ENCODE results near the gene SUV39H1. TPM values are rescaled to one million over a fixed set of nuclear protein-coding genes. Genes with fewer than 3 reads are reported as not detected.
"Not testable (repeated sequence)": the region's sequence is repeated elsewhere in the genome, so short reads cannot be mapped to it uniquely, and the experiment has no call there.

The SUV39H1 gene
- total and polyA plus RNA-seq, 2 experiments from 2014 or later, result 2.9 to 5.3 TPM

DNA sequence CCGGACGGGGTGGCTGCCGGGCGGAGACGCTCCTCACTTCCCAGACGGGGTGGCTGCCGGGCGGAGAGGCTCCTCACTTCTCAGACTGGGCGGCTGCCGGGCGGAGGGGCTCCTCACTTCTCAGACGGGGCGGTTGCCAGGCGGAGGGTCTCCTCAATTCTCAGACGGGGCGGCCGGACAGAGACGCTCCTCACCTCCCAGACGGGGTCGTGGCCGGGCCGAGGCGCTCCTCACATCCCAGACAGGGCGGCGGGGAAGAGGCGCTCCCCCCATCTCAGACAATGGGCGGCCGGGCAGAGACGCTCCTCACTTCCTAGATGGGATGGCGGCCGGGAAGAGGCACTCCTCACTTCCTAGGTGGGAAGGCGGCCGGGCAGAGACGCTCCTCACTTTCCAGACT is 36.8 kb upstream of the SUV39H1 start:
- not testable (repeated sequence) for H3K4me2 ChIP-seq; H3K27ac ChIP-seq; H3K27me3 ChIP-seq; H3K9me3 ChIP-seq (ENCODE audit: low read depth); H3K4me1 ChIP-seq (ENCODE audit: insufficient read depth); H3K79me2 ChIP-seq; DNase-seq (ENCODE audit: low spot score); H2AFZ ChIP-seq; H4K20me1 ChIP-seq (ENCODE audit: insufficient read depth, poor library complexity, severe bottlenecking); H3K4me3 ChIP-seq; H3K9me2 ChIP-seq (replicated peaks; ENCODE audit: insufficient read depth); H3K36me3 ChIP-seq (replicated peaks; ENCODE audit: insufficient read depth, low read depth)
- WGBS (ENCODE audit: low lambda C conversion rate, missing lambda C conversion rate), result 95% methylated on average over 8 of the region's 34 CpGs

DNA sequence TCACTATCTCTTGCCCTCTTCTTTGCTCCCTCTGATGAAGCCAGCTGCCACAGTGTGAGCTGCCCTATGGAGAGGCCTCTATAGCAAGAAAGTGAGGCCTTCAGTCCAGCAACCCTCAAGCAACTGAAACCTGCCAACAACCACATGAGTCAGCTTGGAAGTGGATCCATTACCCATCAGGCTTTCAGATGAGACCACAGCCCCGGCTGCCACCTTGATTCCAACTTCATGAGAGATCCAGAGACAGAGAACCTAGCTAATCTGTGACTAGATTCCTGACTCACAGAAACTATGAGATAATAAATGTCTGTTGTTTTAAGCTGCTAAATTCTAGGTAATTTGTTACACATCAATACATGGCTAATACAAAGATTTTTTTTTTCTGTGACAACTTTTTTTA is 33.3 kb upstream of the SUV39H1 start:
- Histone ChIP-seq H3K36me3 (replicated peaks; ENCODE audit: insufficient read depth, low read depth) (no peaks in the 10 kb centered on the region), H3K9me2 (replicated peaks; ENCODE audit: insufficient read depth) (no peaks in the 10 kb centered on the region), H3K4me3 (no peak overlapping the region), H3K4me1 (ENCODE audit: insufficient read depth) (no peaks in the 10 kb centered on the region), H2AFZ (no peak overlapping the region), H3K9me3 (ENCODE audit: low read depth) (no peaks in the 10 kb centered on the region), H3K79me2 (no peaks in the 10 kb centered on the region), H3K27me3 (no peaks in the 10 kb centered on the region), H3K27ac (no peak overlapping the region), H4K20me1 (ENCODE audit: insufficient read depth, poor library complexity, severe bottlenecking) (no peaks in the 10 kb centered on the region), H3K4me2 (no peak overlapping the region)
- 61% methylated on average over 1 of the region's 1 CpG for WGBS (ENCODE audit: low lambda C conversion rate, missing lambda C conversion rate)
- TF ChIP-seq EZH2phosphoT487 (IDR thresholded peaks at IDR 0.05; ENCODE audit: low read depth, severe bottlenecking, unreplicated experiment) (no peak), EZH2 (IDR thresholded peaks at IDR 0.05; ENCODE audit: borderline replicate concordance) (no peak)
- TF ChIP-seq, protein P1, sequence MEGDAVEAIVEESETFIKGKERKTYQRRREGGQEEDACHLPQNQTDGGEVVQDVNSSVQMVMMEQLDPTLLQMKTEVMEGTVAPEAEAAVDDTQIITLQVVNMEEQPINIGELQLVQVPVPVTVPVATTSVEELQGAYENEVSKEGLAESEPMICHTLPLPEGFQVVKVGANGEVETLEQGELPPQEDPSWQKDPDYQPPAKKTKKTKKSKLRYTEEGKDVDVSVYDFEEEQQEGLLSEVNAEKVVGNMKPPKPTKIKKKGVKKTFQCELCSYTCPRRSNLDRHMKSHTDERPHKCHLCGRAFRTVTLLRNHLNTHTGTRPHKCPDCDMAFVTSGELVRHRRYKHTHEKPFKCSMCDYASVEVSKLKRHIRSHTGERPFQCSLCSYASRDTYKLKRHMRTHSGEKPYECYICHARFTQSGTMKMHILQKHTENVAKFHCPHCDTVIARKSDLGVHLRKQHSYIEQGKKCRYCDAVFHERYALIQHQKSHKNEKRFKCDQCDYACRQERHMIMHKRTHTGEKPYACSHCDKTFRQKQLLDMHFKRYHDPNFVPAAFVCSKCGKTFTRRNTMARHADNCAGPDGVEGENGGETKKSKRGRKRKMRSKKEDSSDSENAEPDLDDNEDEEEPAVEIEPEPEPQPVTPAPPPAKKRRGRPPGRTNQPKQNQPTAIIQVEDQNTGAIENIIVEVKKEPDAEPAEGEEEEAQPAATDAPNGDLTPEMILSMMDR (IDR thresholded peaks at IDR 0.05; ENCODE audit: poor library complexity), result no peak
- no peak for DNase-seq (ENCODE audit: low spot score)

- H3K9me2 ChIP-seq (replicated peaks; ENCODE audit: insufficient read depth), result no peaks in the 10 kb centered on the region
- TF ChIP-seq, protein P1 (IDR thresholded peaks at IDR 0.05; ENCODE audit: poor library complexity), result no peak
- TF ChIP-seq EZH2 (IDR thresholded peaks at IDR 0.05; ENCODE audit: borderline replicate concordance), result no peak
- TF ChIP-seq EZH2phosphoT487 (IDR thresholded peaks at IDR 0.05; ENCODE audit: low read depth, severe bottlenecking, unreplicated experiment), result no peak
- no peaks in the 10 kb centered on the region for H4K20me1 ChIP-seq (ENCODE audit: insufficient read depth, poor library complexity, severe bottlenecking)
- no peaks in the 10 kb centered on the region for H3K79me2 ChIP-seq
- H2AFZ ChIP-seq, result no peak overlapping the region
- H3K36me3 ChIP-seq (replicated peaks; ENCODE audit: insufficient read depth, low read depth), result no peaks in the 10 kb centered on the region
- H3K4me3 ChIP-seq, result no peak overlapping the region
- H3K27ac ChIP-seq, result no peak overlapping the region
- H3K9me3 ChIP-seq (ENCODE audit: low read depth), result no peaks in the 10 kb centered on the region
- 84% methylated on average over 1 of the region's 1 CpG for WGBS (ENCODE audit: low lambda C conversion rate, missing lambda C conversion rate)
- no peaks in the 10 kb centered on the region for H3K27me3 ChIP-seq
- no peak for DNase-seq (ENCODE audit: low spot score)
- H3K4me2 ChIP-seq, result no peak overlapping the region
- H3K4me1 ChIP-seq (ENCODE audit: insufficient read depth), result no peaks in the 10 kb centered on the region
Observed at GRCh38 chrX:48664156-48664555, 32.4 kb upstream of the SUV39H1 start.

- Histone ChIP-seq H3K4me1 (ENCODE audit: insufficient read depth) (no peaks in the 10 kb centered on the region), H3K79me2 (no peaks in the 10 kb centered on the region), H4K20me1 (ENCODE audit: insufficient read depth, poor library complexity, severe bottlenecking) (no peaks in the 10 kb centered on the region), H3K9me3 (ENCODE audit: low read depth) (no peaks in the 10 kb centered on the region), H3K9me2 (replicated peaks; ENCODE audit: insufficient read depth) (no peaks in the 10 kb centered on the region), H3K36me3 (replicated peaks; ENCODE audit: insufficient read depth, low read depth) (no peaks in the 10 kb centered on the region), H3K27me3 (no peaks in the 10 kb centered on the region), H3K4me3 (no peak overlapping the region), H3K4me2 (no peak overlapping the region), H2AFZ (no peak overlapping the region), H3K27ac (no peak overlapping the region)
- no peak for DNase-seq (ENCODE audit: low spot score)
- no peak for TF ChIP-seq EZH2phosphoT487 (IDR thresholded peaks at IDR 0.05; ENCODE audit: low read depth, severe bottlenecking, unreplicated experiment)
- TF ChIP-seq EZH2 (IDR thresholded peaks at IDR 0.05; ENCODE audit: borderline replicate concordance), result no peak
- TF ChIP-seq, protein P1 (IDR thresholded peaks at IDR 0.05; ENCODE audit: poor library complexity), result no peak
- 70% methylated on average over 2 of the region's 2 CpGs for WGBS (ENCODE audit: low lambda C conversion rate, missing lambda C conversion rate)
Observed at GRCh38 chrX:48665991-48666390, 30.5 kb upstream of the SUV39H1 start.

Data from hepatocyte (in vitro differentiated cells).